Measurements from ENCODE around the gene CPB2. TPM values are rescaled to one million over a fixed set of nuclear protein-coding genes. Genes with fewer than 3 reads are reported as not detected.
A peak's percentile ranks its signal among the peaks of the same experiment; 100 is the strongest.

The CPB2 gene
- total RNA-seq, 1 donor from 2014 or later = not detected

DNA sequence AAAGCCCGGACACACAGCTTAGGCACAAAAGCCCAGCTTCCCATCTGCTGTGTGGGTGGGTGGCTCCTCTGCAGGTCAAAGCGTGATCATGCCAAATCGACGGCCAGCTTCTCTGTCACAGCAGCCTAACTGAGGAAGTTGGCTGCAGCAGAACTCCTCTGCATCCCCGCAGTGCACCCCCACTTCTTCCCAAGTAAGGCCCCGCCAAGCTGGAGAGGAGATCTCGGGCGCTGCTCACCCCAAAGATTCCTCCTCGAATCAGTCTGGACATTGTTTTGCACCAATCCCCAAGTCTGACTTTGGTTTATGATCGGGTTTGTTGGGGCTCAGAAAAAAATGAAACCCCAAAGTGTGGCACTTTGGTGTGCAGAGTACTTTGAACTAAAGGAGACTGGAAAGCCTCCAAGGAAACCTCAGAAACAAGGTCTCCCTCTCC lies 19.7 kb upstream of the CPB2 start:
- peak overlapping the region; percentile 81 for H3K27ac Mint-ChIP-seq
- ATAC-seq (ENCODE audit: low read depth) (no peak), DNase-seq (peak; percentile 20)
- H3K4me1 Mint-ChIP-seq = peaks cover 30% of the 10 kb centered on the region
- H3K4me3 Mint-ChIP-seq = no peak overlapping the region
- no peaks in the 10 kb centered on the region for H3K27me3 Mint-ChIP-seq
- ChIA-PET POLR2A (no interaction called here), CTCF (interaction anchor here (1.5 kb wide), 1 partner anchor 36 kb away, joined by 3 read pairs; no protein-coding TSS in a partner anchor)
- intact Hi-C loops (cut with micrococcal nuclease) = no loop called here
- TF ChIP-seq, protein P1, sequence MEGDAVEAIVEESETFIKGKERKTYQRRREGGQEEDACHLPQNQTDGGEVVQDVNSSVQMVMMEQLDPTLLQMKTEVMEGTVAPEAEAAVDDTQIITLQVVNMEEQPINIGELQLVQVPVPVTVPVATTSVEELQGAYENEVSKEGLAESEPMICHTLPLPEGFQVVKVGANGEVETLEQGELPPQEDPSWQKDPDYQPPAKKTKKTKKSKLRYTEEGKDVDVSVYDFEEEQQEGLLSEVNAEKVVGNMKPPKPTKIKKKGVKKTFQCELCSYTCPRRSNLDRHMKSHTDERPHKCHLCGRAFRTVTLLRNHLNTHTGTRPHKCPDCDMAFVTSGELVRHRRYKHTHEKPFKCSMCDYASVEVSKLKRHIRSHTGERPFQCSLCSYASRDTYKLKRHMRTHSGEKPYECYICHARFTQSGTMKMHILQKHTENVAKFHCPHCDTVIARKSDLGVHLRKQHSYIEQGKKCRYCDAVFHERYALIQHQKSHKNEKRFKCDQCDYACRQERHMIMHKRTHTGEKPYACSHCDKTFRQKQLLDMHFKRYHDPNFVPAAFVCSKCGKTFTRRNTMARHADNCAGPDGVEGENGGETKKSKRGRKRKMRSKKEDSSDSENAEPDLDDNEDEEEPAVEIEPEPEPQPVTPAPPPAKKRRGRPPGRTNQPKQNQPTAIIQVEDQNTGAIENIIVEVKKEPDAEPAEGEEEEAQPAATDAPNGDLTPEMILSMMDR (IDR thresholded peaks at IDR 0.05) = no peak
- no peaks in the 10 kb centered on the region for H3K9me3 Mint-ChIP-seq
- H3K36me3 Mint-ChIP-seq (ENCODE audit: low read depth) = peaks cover 44% of the 10 kb centered on the region

DNA sequence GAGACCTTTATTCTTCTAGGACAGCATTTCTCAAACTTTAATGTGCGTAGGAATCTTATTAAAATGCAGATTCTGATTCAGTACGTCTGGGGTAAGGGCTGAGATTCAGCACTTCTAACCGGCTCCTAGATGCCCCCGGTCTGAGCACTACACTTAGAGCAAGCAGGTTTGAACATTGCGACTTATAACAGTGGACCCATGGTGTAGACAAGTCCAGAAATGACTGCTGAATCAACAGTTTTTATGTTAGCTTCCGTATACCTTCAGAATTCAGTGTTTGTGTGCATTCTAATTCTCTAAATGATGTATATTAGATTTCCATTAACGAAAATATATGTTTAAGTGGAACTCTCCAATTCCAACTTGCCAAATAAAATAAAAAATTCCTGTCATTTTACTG lies 17.5 kb upstream of the CPB2 start:
- ChIA-PET CTCF (no interaction called here), POLR2A (no interaction called here)
- DNase-seq (no peak), ATAC-seq (ENCODE audit: low read depth) (no peak)
- Mint-ChIP-seq H3K9me3 (no peaks in the 10 kb centered on the region), H3K4me1 (peaks cover 30% of the 10 kb centered on the region), H3K4me3 (no peak overlapping the region), H3K27ac (no peak overlapping the region), H3K27me3 (no peaks in the 10 kb centered on the region), H3K36me3 (ENCODE audit: low read depth) (peaks cover 23% of the 10 kb centered on the region)
- TF ChIP-seq, protein P1 (IDR thresholded peaks at IDR 0.05) = no peak
- intact Hi-C loops (cut with micrococcal nuclease) = no loop called here

DNA sequence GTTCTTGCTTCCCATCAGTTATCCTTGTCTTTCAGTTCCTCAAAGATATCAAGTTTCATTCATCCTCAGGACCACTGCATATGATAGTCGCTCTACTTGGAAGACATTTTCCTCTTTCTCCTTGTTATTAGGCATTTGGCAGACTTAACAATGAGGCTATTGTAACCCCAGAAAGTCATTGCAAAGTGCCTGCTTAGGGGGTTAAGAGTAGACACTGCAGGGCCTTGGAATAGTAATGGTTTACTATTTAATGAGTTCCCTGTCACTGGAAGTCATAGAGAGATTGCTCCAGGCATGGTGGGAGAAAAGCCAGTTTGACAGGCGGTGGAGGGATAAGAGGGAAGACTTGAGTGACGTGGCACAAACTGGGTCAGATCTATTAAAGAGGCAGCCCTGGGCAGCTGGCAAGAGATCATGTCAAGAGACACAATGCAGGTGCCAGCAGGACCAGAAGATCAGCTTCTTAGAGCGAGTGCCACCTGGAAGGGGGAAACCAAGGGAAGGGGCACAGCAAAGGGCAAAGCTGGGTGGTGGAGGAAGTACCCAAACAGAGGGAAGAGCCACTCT lies 16.8 kb upstream of the CPB2 start:
- Mint-ChIP-seq H3K27ac (no peak overlapping the region), H3K4me1 (peaks cover 28% of the 10 kb centered on the region), H3K36me3 (ENCODE audit: low read depth) (peaks cover 17% of the 10 kb centered on the region), H3K9me3 (no peaks in the 10 kb centered on the region), H3K27me3 (no peaks in the 10 kb centered on the region), H3K4me3 (no peak overlapping the region)
- ATAC-seq (ENCODE audit: low read depth) (no peak), DNase-seq (no peak)
- CTCF ChIA-PET = no interaction called here
- intact Hi-C loops (cut with micrococcal nuclease) = no loop called here
- POLR2A ChIA-PET = interaction anchor here (1.2 kb wide), 1 partner anchor 88 kb away, joined by 4 read pairs; no protein-coding TSS in a partner anchor
- TF ChIP-seq, protein P1 (IDR thresholded peaks at IDR 0.05) = no peak

DNA sequence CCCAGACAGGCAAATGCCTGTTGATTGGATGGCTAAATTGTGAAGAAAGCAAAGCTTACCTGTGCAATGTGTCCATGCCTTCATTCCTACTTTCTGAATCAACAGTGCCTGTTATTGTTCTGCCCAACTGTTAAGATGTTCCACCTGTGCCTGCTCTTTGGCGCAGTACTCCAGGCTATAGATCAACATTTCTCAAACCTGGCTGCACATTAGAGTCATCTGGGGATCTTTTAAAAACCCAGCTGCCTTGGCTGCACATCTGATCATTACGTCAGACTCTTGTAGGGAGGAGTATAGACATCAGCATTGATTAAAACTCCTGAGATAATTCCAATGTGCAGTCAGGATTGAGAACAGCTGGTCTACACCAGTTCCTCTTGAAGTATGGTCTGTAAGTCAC lies 16.2 kb upstream of the CPB2 start:
- H3K4me3 Mint-ChIP-seq = no peak overlapping the region
- POLR2A ChIA-PET = interaction anchor here (1.2 kb wide), 1 partner anchor 89 kb away, joined by 4 read pairs; no protein-coding TSS in a partner anchor
- no peaks in the 10 kb centered on the region for H3K27me3 Mint-ChIP-seq
- DNase-seq = no peak
- peaks cover 11% of the 10 kb centered on the region for H3K36me3 Mint-ChIP-seq (ENCODE audit: low read depth)
- H3K27ac Mint-ChIP-seq = no peak overlapping the region
- CTCF ChIA-PET = no interaction called here
- TF ChIP-seq, protein P1 (IDR thresholded peaks at IDR 0.05) = no peak
- no peak for ATAC-seq (ENCODE audit: low read depth)
- intact Hi-C loops (cut with micrococcal nuclease) = no loop called here
- H3K4me1 Mint-ChIP-seq = peaks cover 23% of the 10 kb centered on the region
- H3K9me3 Mint-ChIP-seq = no peaks in the 10 kb centered on the region

DNA sequence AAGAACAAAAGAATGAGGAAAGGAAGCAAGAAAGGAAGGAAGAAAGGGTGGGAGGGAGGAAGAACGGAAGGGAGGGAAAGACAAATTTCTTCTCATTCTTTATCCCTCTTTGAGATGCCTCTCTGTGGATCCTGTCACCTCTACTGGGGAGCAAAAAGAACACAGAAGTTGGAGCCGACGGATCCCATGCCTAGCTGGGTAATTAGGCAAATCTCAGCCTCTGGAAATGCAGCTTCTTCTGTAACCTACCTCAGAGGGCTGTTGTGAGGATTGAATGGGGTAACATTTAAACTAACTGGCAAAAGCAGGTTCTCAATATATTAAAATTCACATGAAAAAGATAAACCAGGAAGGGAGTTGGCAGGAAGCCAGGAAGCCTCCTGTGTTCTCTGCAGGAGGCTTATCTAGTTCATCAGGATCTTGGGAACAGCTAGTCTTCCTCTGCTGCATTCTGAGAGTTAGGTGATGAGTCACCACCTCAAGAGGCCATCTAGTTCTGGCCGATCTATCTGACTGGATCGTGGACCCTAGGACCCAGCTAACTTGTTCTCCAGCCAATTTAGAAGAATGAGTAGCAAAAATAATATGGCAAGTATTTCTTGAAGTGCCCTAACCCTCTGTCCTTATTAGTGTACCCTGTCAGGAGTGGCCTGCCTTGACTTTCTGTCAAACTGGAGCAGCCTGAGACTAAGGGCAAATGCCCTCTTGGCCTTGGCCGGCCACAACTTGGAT lies 15.2 kb upstream of the CPB2 start:
- Mint-ChIP-seq H3K27me3 (no peaks in the 10 kb centered on the region), H3K36me3 (ENCODE audit: low read depth) (peaks cover 4% of the 10 kb centered on the region), H3K4me3 (no peak overlapping the region), H3K27ac (no peak overlapping the region), H3K4me1 (peaks cover 14% of the 10 kb centered on the region), H3K9me3 (no peaks in the 10 kb centered on the region)
- ChIA-PET POLR2A (interaction anchor here (1.2 kb wide), 1 partner anchor 90 kb away, joined by 4 read pairs; no protein-coding TSS in a partner anchor), CTCF (no interaction called here)
- TF ChIP-seq, protein P1 (IDR thresholded peaks at IDR 0.05) = no peak
- DNase-seq = no peak
- ATAC-seq (ENCODE audit: low read depth) = no peak
- intact Hi-C loops (cut with micrococcal nuclease) = no loop called here
